Measurements from ENCODE around the gene RPL22.

- TF ChIP-seq SNAI2 (CRISPR knock-in tag; IDR thresholded peaks at IDR 0.05) (no peak), ZFP3 (CRISPR knock-in tag; IDR thresholded peaks at IDR 0.05) (no peak), GLIS3 (CRISPR knock-in tag; IDR thresholded peaks at IDR 0.05) (no peak), CSDC2 (CRISPR knock-in tag; IDR thresholded peaks at IDR 0.05) (no peak), ZFP30 (CRISPR knock-in tag; IDR thresholded peaks at IDR 0.05) (no peak), PATZ1 (CRISPR knock-in tag; IDR thresholded peaks at IDR 0.05; ENCODE audit: borderline replicate concordance) (no peak), ARNTL (CRISPR knock-in tag; IDR thresholded peaks at IDR 0.05; ENCODE audit: borderline replicate concordance, low read depth) (no peak), RARB (CRISPR knock-in tag; IDR thresholded peaks at IDR 0.05) (no peak)
Measured at GRCh38 chr1:6140413-6140812, 59.0 kb downstream of the RPL22 start.
